GM23248 (cell line): ENCODE measurements around the gene AMFR.

Experiments used
- EZH2 ChIP-seq: fragments of 200-600 bp; sonication (generic); IDR thresholded peaks from 2 replicates; pipeline ENCODE4 v1.6.1; 2018; ENCODE audit warnings: antibody characterized with exemption, mild to moderate bottlenecking; ENCODE audit not compliant: insufficient read depth, poor library complexity, severe bottlenecking
- EZH2phosphoT487 ChIP-seq: fragments of 200-600 bp; sonication (generic); IDR thresholded peaks from 2 replicates; pipeline ENCODE4 v1.6.1; 2018; ENCODE audit warnings: antibody characterized with exemption, moderate library complexity, mild to moderate bottlenecking, low read depth; ENCODE audit not compliant: insufficient read depth

GRCh38 chr16:56363781-56364565, 61.4 kb downstream of the AMFR start:
- no peak for TF ChIP-seq EZH2
- TF ChIP-seq EZH2phosphoT487: no peak
